Urinary bladder (tissue), 4 donors: ENCODE measurements around the gene TUBGCP6. TPM values are rescaled to one million over a fixed set of nuclear protein-coding genes. Genes with fewer than 3 reads are reported as not detected.
"Not testable (repeated sequence)": the region's sequence is repeated elsewhere in the genome, so short reads cannot be mapped to it uniquely, and the experiment has no call there.

ENCODE experiments used
- DNase-seq: peaks from one replicate; pipeline ENCODE4 v3.0.0-alpha.2; 2015; ENCODE audit errors: extremely low spot score
- H3K27ac ChIP-seq: one replicate; pipeline ENCODE4 v1.5.1; 2013; ENCODE audit warnings: low read depth, mild to moderate bottlenecking, moderate library complexity
- H3K36me3 ChIP-seq: one replicate; pipeline ENCODE4 v1.6.1; 2013; ENCODE audit warnings: mild to moderate bottlenecking, moderate library complexity; ENCODE audit not compliant: insufficient read depth
- H3K4me1 ChIP-seq: one replicate; pipeline ENCODE4 v1.6.1; 2013; ENCODE audit warnings: mild to moderate bottlenecking, moderate library complexity; ENCODE audit not compliant: insufficient read depth
- H3K4me3 ChIP-seq: one replicate; pipeline ENCODE4 v1.5.1; 2013; ENCODE audit warnings: low read depth, low read length
- WGBS: extraction: QIAGEN DNeasy Blood & Tissue Kit; methylation state at CpG from one replicate; pipeline ENCODE4 v1.1.7; 2013; 5-methylcytosine and 5-hydroxymethylcytosine counted together
- polyA plus RNA-seq: library from polyadenylated mRNA; stranded (reverse); fragments of 200-250 nt; gene quantifications from one replicate; pipeline ENCODE4 v1.2.3, GENCODE V29; 2013
- total RNA-seq: library from RNA; depleted of rRNA; stranded (reverse); fragments of >200 nt; gene quantifications from one replicate; pipeline ENCODE4 v1.2.3, GENCODE V29; 2014
- donor health status: healthy with polysubstance abuse.
- donor health status: healthy.

Gene TUBGCP6
- total and polyA plus RNA-seq, 2 donors = 23.1 to 31.5 TPM

GRCh38 chr22:50169181-50169759, 75.6 kb downstream of the TUBGCP6 start:
- no peak for DNase-seq
- no peaks in the 10 kb centered on the region for H3K4me1 ChIP-seq
- 16% methylated on average over 36 of the region's 36 CpGs for WGBS
- H3K4me3 ChIP-seq = peak overlapping the region; percentile 65
- no peak overlapping the region for H3K27ac ChIP-seq
- no peaks in the 10 kb centered on the region for H3K36me3 ChIP-seq

- DNase-seq, H3K4me1 ChIP-seq: not testable (repeated sequence)
- 77% methylated on average over 5 of the region's 5 CpGs for WGBS
Measured at GRCh38 chr22:50168490-50169180, 76.2 kb downstream of the TUBGCP6 start.

GRCh38 chr22:50167689-50168489, 76.9 kb downstream of the TUBGCP6 start:
- 50% methylated on average over 11 of the region's 11 CpGs for WGBS
- DNase-seq = no peak
- Histone ChIP-seq H3K4me3 (no peak overlapping the region), H3K36me3 (no peaks in the 10 kb centered on the region), H3K27ac (no peak overlapping the region), H3K4me1 (no peaks in the 10 kb centered on the region)

More at GRCh38 chr22:50168490-50169180, 76.2 kb downstream of the TUBGCP6 start:
- not testable (repeated sequence) for H3K4me3 ChIP-seq, H3K27ac ChIP-seq, H3K36me3 ChIP-seq

Other genes starting within 250 kb of the TUBGCP6 start
- not detected for gene IL17REL, start 232.3 kb downstream of the TUBGCP6 start, total RNA-seq
- gene IL17REL, start 232.3 kb downstream of the TUBGCP6 start, polyA plus RNA-seq = 0.01 TPM
- gene TTLL8, start 186.7 kb downstream of the TUBGCP6 start, total RNA-seq = not detected
- gene TTLL8, start 186.7 kb downstream of the TUBGCP6 start, polyA plus RNA-seq = not detected
- 2.4 TPM for gene MLC1, start 159.6 kb downstream of the TUBGCP6 start, total RNA-seq
- gene MLC1, start 159.6 kb downstream of the TUBGCP6 start, polyA plus RNA-seq = 0.09 TPM
- gene MOV10L1, start 155.0 kb downstream of the TUBGCP6 start, total RNA-seq = 9.7 TPM
- gene MOV10L1, start 155.0 kb downstream of the TUBGCP6 start, polyA plus RNA-seq = 0.33 TPM
- gene PANX2, start 74.3 kb downstream of the TUBGCP6 start, total RNA-seq = 0.63 TPM
- gene PANX2, start 74.3 kb downstream of the TUBGCP6 start, polyA plus RNA-seq = 2.3 TPM
- 7.7 TPM for gene TRABD, start 59.1 kb downstream of the TUBGCP6 start, total RNA-seq
- gene TRABD, start 59.1 kb downstream of the TUBGCP6 start, polyA plus RNA-seq = 36.4 TPM
- gene SELENOO, start 44.0 kb downstream of the TUBGCP6 start, total RNA-seq = 9.5 TPM
- gene SELENOO, start 44.0 kb downstream of the TUBGCP6 start, polyA plus RNA-seq = 23.0 TPM
- gene HDAC10, start 6.2 kb upstream of the TUBGCP6 start, total RNA-seq = 20.0 TPM
- gene HDAC10, start 6.2 kb upstream of the TUBGCP6 start, polyA plus RNA-seq = 32.4 TPM
- gene MAPK12, start 16.7 kb upstream of the TUBGCP6 start, total RNA-seq = 9.3 TPM
- 21.3 TPM for gene MAPK12, start 16.7 kb upstream of the TUBGCP6 start, polyA plus RNA-seq
- 4.1 TPM for gene MAPK11, start 25.4 kb upstream of the TUBGCP6 start, total RNA-seq
- gene MAPK11, start 25.4 kb upstream of the TUBGCP6 start, polyA plus RNA-seq = 13.6 TPM
- 61.7 TPM for gene PLXNB2, start 62.6 kb upstream of the TUBGCP6 start, total RNA-seq
- gene PLXNB2, start 62.6 kb upstream of the TUBGCP6 start, polyA plus RNA-seq = 106 TPM
- gene DENND6B, start 82.0 kb upstream of the TUBGCP6 start, total RNA-seq = 4.1 TPM
- gene DENND6B, start 82.0 kb upstream of the TUBGCP6 start, polyA plus RNA-seq = 4.6 TPM
- gene PPP6R2, start 98.3 kb upstream of the TUBGCP6 start, total RNA-seq = 31.1 TPM
- 46.0 TPM for gene PPP6R2, start 98.3 kb upstream of the TUBGCP6 start, polyA plus RNA-seq
- 28.3 TPM for gene SBF1, start 230.0 kb upstream of the TUBGCP6 start, total RNA-seq
- 44.8 TPM for gene SBF1, start 230.0 kb upstream of the TUBGCP6 start, polyA plus RNA-seq
- gene ADM2, start 236.5 kb upstream of the TUBGCP6 start, total RNA-seq = 0.37 TPM
- 0.11 TPM for gene ADM2, start 236.5 kb upstream of the TUBGCP6 start, polyA plus RNA-seq
- not detected for gene MIOX, start 241.8 kb upstream of the TUBGCP6 start, total RNA-seq
- gene MIOX, start 241.8 kb upstream of the TUBGCP6 start, polyA plus RNA-seq = not detected